Measurements from ENCODE around the gene TSPAN15.
"Not testable (repeated sequence)": the region's sequence is repeated elsewhere in the genome, so short reads cannot be mapped to it uniquely, and the experiment has no call there.

The TSPAN15 gene

GRCh38 chr10:69500864-69501468, 49.7 kb downstream of the TSPAN15 start:
- DNase-seq (ENCODE audit: low read depth in 3 of 3, low spot score in 1 of 3) = no peak

- DNase-seq (ENCODE audit: low read depth in 3 of 3, low spot score in 1 of 3) = no peak
Measured at GRCh38 chr10:69501657-69502056, 50.4 kb downstream of the TSPAN15 start.

- DNase-seq (ENCODE audit: low read depth in 3 of 3, low spot score in 1 of 3) = no peak
Measured at GRCh38 chr10:69502589-69502988, 51.3 kb downstream of the TSPAN15 start.

GRCh38 chr10:69503001-69503895, 52.0 kb downstream of the TSPAN15 start:
- no peak for DNase-seq (ENCODE audit: low read depth in 3 of 3, low spot score in 1 of 3)

- DNase-seq (ENCODE audit: low read depth in 3 of 3, low spot score in 1 of 3) = no peak
Measured at GRCh38 chr10:69503896-69504265, 52.6 kb downstream of the TSPAN15 start.

GRCh38 chr10:69504576-69505250, 53.4 kb downstream of the TSPAN15 start:
- DNase-seq (ENCODE audit: low read depth in 3 of 3, low spot score in 1 of 3) = no peak

GRCh38 chr10:69505636-69506318, 54.5 kb downstream of the TSPAN15 start:
- no peak for DNase-seq (ENCODE audit: low read depth in 3 of 3, low spot score in 1 of 3)

- DNase-seq (ENCODE audit: low read depth in 3 of 3, low spot score in 1 of 3) = no peak
Measured at GRCh38 chr10:69506487-69506833, 55.2 kb downstream of the TSPAN15 start.

GRCh38 chr10:69506834-69507713, 55.8 kb downstream of the TSPAN15 start:
- DNase-seq (ENCODE audit: low read depth in 3 of 3, low spot score in 1 of 3) = no peak

- no peak for DNase-seq (ENCODE audit: low read depth in 3 of 3, low spot score in 1 of 3)
Measured at GRCh38 chr10:69508738-69509340, 57.6 kb downstream of the TSPAN15 start.

GRCh38 chr10:69512901-69513300, 61.6 kb downstream of the TSPAN15 start:
- no peak for DNase-seq (ENCODE audit: low read depth in 3 of 3, low spot score in 1 of 3)

GRCh38 chr10:69513617-69514016, 62.4 kb downstream of the TSPAN15 start:
- no peak for DNase-seq (ENCODE audit: low read depth in 3 of 3, low spot score in 1 of 3)

- peak; percentile 51 to 69 (median 55) for DNase-seq (ENCODE audit: low read depth in 3 of 3, low spot score in 1 of 3)
Measured at GRCh38 chr10:69515699-69516259, 64.5 kb downstream of the TSPAN15 start.

- DNase-seq (ENCODE audit: low read depth in 3 of 3, low spot score in 1 of 3) = no peak
Measured at GRCh38 chr10:69516316-69516715, 65.1 kb downstream of the TSPAN15 start.

GRCh38 chr10:69516796-69517195, 65.5 kb downstream of the TSPAN15 start:
- no peak for DNase-seq (ENCODE audit: low read depth in 3 of 3, low spot score in 1 of 3)

GRCh38 chr10:69517271-69517848, 66.1 kb downstream of the TSPAN15 start:
- DNase-seq (ENCODE audit: low read depth in 3 of 3, low spot score in 1 of 3) = no peak

GRCh38 chr10:69527961-69528360, 76.7 kb downstream of the TSPAN15 start:
- no peak for DNase-seq (ENCODE audit: low read depth in 3 of 3, low spot score in 1 of 3)

GRCh38 chr10:69533658-69534057, 82.4 kb downstream of the TSPAN15 start:
- DNase-seq (ENCODE audit: low read depth in 3 of 3, low spot score in 1 of 3) = no peak

GRCh38 chr10:69536521-69536920, 85.3 kb downstream of the TSPAN15 start:
- DNase-seq (ENCODE audit: low read depth in 3 of 3, low spot score in 1 of 3) = not testable (repeated sequence)

Data from stimulated activated CD4-positive, alpha-beta T cell treated with anti-CD3 and anti-CD28 coated beads, TNF-alpha, amount 100 ng/mL, for 1 hour (primary cell).